Activated CD4-positive, alpha-beta T cell treated with anti-CD3 and anti-CD28 coated beads, Interleukin-2, amount 50 U/mL, for 4 hours (primary cell): Measurements from ENCODE around the gene FGF14.
"Not testable (repeated sequence)": the region's sequence is repeated elsewhere in the genome, so short reads cannot be mapped to it uniquely, and the experiment has no call there.

Experiments
- DNase-seq, 2 experiments: peaks; one replicate each; pipeline ENCODE4 v3.0.0-alpha.2; 2020

The FGF14 gene

DNA sequence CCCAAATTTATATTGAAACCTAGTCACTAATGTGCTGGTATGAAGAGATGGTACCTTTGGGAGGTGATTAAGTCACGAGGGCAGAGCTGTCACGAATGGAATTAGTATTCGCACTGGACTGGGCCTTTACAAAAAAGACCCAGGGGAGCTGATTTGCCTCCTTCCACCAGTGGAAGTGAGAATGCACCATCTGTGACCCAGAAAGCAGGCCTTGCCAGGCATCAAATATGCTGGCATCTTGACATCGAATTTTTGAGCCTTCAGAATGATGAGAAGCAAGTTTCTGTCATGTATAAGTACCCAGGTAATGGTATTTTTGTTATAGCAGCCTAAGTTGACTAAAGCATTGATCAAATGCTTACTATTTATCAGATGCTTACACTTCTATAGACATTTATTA, 373.6 kb downstream of the FGF14 start:
- no peak for DNase-seq

DNA sequence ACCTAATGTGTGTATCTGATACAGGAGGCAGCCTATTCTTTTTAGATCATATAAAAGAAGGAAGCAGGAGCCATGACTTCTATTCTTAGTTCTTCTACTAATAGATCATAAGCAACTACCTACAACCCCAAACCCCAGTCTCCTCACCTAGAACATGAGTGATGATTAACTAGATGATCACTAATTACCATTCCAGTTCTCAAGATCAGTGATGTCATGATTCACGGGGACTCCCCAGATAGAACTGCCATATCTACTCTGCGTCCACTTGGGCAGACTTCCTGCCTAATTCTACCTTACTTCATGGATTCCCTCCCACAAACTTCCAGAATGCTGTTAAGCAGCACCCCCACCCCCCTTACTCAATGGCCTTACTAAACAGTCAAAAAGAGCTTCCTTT, 380.1 kb downstream of the FGF14 start:
- no peak for DNase-seq

DNA sequence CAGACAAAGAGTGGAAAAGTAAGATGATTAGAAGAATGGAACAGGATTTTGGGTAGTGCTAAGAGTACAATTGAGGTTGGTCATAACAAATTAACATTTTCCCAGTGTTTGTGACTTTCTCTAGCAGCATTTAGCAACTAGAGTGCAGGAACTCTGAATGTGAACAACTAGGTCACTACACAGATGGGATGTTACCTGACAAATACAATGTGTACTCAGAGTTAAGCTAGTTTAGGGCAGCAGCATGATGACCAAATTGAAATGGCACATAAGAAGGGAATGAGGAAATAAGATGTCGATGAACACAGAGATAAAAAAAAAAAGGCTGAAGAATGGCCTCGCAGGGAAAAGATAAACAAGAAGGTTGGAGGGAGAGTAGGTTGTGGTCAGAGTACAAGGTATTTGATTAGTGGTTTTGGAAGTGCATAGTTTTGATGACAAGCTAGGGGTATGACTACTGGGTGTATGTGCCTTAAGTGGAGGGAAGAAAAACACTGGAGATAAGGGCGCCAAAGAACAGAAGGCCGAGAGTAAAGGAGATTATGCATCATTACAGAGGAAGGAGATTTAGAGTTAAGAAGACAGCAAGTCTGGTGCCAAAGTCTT, 381.1 kb downstream of the FGF14 start:
- DNase-seq = no peak

DNA sequence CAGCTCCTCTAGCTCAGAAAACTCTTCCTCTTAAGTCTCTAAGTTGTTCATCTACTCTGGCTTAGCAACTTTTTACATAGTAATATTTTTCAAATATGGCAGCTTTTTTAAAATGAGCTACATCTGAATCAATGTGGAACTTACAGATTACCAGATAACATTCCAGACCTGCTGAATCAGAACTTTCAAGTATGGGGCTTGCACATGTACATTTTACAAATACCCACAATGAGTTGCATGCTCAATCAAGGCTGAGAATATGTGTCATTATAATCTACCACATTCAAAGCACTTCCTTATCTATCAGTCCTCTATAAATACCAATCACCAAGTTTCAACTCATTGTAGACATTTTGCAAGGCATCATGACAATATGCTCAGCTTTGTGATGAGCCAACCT, 383.1 kb downstream of the FGF14 start:
- no peak for DNase-seq

DNA sequence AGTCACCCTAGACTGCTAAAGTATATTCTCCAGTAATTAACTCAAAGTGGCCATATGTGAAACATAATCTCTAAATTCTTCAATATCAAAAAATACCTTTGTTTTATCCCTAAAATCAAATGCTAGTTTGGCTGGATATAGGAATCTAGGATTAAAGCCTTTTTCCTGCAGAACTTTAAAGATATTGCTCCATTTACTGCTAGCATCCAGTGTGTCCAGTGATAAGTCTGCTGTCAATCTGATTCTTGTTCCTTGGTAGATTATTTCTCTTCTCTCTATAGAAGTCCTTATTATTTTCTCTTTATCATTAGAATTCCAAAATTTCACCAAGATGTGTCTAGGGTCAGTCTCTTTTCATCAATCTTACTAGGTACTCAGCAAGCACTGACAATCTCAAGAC, 384.6 kb downstream of the FGF14 start:
- DNase-seq = no peak

DNA sequence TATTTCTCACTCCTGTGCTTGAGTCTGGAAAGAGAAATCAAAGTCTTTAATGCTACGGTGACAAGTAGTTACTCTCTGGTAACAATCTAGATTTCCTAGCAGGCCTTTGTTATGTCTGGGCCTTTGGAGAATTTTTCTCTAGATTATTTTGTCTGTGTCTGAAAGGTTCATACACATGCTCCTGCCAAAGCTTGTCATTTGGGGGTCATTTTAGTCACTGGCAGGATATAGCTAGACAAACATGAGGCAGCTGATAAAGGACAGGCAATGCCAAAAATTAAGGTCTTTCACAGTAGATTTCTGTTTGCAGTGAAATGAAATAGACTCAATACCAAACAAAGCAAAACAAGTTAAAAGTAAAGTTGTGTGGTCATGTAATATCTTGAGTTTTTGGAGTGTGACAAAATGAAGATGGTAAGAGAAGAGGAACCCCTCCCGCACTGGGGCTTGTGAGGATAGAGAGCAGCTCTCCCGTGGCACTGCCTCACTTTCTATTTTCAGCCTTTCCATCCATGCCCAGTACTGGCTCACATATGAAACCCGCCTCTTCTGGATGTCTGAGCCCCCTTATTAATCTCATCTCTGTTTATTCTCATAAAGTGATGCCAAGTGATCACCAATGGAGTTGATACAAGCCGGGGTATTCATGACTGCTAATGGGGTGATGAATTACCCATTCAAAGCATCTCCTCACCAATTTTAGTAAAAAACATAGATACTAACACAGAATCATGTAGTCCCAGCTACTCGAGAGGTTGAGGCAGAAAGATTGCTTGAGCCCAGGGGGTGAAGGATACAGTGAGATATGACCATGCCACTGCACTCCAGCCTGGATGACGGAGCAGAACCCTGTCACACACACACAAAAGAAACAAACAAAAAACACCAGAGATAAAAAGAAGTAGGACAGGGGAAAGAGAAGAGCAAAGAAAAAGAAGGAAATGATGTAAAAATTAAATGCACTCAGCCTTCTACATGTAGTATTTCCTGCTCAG, 389.3 kb downstream of the FGF14 start:
- no peak for DNase-seq

DNA sequence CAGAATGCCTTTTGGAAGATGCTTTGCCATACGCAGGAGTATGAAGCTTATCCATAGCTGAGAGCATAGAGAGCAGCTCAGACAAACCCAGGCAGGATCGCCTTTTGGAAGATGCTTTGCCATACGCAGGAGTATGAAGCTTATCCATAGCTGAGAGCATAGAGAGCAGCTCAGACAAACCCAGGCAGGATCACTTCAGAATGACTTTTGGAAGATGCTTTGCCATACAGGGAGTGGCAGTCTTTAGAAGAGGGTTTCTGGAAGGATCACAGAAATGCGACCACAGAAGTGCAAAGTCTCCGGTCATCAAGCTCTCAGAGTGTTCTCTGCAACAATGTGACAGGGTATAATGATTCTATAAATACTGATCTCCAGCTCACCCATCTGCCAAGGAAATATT, 390.4 kb downstream of the FGF14 start:
- DNase-seq = not testable (repeated sequence)

DNA sequence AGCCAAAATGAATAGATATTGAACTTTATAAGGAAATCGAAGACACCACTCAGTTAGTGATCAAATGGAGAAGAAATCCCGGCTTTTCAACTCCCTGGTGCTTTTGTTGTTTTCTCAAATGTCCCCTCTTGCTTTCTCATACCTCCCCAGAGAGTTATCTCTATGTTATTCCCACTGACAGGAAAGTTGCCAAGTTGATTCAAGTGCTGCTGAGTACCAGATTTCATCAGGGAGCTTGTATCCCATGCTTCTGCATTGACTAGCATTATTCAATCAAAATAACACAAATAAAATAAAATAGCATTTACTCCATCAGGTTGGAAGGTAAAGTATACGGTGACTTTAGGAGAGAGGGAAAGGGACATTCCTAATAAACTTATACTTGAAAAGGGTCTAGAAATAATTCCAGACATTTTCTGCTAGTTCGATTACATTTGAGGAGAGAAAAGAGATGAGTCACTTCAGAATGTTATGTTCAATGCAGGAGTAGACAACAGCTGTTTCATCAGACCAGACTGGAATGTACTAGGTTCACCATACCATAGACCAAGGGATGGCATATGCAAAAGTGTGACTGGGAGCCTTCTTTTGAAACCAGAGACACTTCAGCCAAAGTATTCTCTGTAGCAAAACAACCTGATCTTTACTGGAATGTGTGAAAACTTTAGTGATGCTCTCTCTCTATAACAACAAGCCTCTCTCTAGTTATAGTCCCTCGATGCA, 397.8 kb downstream of the FGF14 start:
- no peak for DNase-seq

DNA sequence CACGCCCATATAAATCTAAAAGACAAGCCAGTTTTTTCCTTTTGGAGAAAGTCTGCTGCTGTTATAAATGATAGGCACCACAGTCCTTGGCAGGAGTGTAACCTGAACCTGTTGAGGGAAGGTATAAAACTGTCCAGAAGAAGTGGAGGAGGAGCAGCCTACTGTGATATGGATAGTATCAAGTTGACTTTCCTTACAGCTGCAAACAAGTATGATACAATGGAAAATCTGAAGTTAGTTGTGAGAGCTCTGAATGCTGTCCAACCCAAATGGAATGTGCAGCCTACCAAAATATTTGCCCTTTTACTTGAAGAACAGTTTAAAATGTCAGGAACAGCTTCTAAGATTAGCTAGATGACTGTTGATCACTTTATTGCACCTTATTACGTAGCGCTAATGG, 399.6 kb downstream of the FGF14 start:
- DNase-seq = no peak

DNA sequence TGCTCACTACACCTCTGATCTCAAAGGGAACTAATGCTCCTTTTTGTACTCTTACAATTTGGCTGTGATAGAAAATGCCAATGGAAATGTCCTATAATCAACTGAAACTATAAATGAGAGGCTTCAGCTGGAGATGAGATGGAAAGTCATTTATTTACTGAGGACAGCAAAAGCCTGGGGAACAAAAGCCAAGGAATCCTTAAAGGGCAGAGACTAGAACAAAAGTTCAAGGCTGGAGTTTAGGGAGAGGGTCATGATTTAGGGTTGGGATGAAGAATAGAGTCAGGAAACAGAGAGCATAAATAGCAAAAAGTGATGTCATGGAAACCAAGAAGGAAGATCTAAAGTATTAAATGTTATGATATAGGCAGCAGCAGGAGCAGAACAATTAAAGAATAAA, 401.1 kb downstream of the FGF14 start:
- no peak for DNase-seq

DNA sequence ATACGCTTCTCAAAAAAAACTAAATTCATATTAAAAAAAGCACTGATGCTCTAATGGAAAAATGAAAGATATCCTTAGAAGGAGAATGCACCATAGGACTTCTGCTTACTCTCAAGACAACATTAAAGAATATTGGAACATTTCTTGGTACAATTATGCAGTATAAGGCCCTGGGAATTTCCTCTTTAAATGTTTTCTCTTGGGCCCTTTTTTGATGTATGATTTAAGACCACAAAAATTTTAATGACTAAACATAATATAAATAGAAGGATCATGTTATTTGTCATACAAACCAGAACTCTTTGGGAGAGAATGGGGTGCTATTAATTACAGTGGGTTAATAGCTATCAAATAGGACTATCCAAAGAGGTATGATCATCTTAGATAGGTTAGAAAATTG, 403.7 kb downstream of the FGF14 start:
- DNase-seq = no peak

DNA sequence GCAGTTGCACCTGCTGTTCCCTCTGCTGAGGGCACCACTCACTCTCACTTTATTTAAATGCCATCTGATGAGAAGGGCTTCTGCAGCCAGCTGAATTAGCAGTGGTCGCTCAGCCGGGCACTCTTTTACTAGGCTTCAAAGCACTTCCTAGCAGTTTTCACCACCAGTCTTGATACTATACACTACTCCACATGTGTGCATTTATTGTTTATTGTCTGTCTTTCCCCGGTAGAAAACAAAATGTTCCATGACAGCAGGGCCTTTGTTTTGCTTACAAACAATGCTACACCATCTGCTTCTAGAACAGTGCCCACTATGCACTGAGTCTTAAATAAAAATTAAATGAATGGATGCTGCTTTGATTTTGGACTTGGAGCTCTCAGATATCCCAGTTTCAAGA, 404.9 kb downstream of the FGF14 start:
- no peak for DNase-seq

DNA sequence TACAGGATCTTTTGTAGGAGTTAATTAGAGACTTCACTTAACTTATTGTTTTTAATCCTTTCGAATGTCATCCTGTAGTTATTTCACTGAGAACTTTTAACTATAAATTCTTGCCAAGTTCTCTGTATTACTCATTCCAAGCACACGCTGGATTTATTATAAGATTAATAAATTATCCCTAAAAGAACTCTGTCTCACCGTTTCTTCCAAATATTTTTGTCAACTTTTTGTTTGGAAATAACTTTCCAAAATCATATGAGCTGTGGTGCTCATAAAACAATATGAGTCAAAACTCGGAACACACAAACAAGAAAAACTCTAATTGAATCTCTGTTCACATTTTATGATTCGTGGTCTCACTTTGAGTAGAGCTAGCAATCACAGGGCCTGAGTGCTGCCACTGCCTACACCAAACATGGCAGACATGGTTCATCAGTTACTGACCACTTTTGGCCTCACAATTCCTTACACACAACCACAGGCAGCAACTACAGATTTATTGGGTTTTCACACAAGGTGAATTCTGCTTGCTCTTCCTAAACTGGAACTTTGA, 412.0 kb downstream of the FGF14 start:
- DNase-seq = no peak

DNA sequence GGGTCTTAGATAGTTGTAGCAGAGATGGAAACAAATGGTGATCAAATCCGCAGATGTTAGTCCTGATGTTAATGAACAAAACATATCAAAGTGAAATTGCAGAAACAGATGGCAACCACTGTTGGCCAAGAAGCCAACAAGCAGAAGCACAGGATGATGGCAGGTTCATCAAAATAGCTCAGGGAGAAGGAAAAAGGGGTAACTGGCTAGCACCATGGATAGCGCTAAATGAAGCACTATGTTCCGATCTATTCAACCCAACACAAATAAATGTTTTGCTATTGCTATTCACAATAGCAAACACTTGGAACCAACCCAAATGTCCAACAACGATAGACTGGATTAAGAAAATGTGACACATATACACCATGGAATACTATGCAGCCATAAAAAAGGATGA, 413.7 kb downstream of the FGF14 start:
- no peak for DNase-seq

DNA sequence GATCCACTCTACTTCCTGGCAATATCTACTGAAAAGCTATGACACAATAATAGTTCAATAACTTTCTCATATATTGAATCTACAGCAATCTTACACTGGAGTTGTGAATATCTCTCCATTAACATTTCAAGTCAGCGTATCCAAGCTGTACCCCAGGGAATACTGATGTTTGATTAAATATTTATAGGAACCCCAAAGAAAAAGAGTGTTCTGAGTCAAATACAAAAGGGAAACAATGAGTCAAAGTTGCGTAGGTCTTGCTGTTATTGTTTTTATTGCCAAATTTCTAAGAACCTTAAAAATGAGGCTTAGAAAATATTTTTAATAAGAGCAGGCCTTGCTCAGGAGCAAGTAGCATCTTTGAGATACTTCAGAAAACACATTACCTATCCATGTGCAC, 415.5 kb downstream of the FGF14 start:
- DNase-seq = no peak

DNA sequence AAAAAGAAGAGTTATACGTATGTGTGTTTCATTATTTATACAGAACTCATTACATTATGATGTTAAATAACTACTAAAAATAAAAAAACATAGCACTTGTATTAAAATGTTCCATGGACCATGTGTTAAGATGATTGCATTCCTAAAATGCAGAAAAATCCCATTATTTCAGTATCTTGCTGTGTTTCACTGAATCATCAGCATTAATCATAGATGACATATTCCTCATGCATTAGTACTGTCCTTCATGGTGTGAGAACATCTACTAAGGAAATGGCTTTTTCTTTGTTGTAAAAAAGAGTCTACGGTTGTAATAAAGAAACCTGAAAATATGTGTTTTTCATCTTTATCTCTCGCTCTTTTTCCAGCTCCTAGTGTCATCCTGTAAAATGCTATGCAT, 416.5 kb downstream of the FGF14 start:
- no peak for DNase-seq

DNA sequence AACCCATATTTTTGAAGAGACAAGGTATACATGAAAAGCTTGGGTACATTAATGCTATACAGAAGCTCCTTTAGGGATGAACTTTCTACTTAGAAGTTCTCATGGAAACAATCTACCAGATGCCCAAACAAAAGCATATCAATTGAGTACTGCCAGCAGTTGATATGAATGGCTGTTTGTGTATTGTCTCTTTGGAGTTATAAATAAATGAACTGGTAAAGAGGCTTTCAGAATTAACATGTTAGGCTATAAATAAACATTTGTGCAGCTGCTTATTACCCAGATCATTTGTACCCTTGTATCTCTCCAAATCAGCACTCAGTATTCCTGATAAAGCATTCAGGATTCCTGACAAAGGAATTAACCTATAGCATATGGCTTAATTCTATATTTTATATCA, 418.9 kb downstream of the FGF14 start:
- DNase-seq = no peak

DNA sequence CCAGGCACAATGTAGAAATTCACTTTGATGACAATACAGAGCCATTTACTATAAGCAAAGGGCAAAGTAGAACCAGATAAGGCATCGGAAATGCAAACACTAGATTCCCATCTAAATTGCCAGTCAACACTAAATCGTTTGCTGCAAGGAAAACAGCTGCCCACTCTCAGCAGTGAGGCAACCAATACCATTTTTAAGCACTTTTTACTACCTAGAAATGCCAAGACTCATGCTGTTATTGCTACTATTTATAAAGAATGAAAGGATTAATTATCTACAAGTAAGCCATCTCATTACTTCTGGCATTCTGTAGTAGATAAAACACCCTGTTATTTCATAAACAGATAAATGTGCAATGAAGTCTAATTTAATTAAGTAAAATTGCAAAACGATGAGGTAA, 422.0 kb downstream of the FGF14 start:
- no peak for DNase-seq

DNA sequence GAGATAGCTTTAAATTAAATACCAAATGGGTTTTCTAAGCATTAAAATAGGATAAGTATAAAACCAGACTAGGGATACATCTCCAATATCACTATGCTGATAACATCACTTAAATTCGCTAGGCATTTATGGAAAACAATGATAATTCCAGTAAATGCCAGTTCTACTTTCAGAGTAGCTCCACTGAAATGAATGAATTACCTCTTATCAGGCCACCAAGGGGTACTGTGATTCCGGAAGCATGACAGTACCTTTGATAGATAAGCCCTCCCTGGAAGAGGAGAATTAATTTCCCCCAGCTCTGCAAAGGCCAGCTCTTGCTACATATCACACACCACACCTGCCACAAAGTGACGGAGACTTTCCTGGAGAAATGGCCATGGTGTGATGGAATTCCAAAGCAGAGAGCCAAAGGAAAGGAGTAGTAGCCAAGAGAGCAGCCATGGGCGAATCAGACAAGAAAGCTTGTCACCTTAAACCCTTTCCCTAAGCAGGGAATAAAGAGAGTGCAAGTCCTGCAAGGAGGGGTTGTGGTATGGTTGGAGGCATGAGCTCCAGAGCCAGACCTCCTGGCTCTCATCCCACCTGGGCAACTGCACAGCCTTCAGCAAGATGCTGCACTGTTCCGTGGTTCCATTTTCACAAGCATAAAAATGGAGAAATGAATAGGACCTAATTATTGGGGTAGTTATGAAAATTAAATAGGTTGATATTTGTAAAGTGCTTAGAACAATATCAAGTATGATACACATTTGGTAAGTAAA, 423.1 kb downstream of the FGF14 start:
- no peak for DNase-seq

DNA sequence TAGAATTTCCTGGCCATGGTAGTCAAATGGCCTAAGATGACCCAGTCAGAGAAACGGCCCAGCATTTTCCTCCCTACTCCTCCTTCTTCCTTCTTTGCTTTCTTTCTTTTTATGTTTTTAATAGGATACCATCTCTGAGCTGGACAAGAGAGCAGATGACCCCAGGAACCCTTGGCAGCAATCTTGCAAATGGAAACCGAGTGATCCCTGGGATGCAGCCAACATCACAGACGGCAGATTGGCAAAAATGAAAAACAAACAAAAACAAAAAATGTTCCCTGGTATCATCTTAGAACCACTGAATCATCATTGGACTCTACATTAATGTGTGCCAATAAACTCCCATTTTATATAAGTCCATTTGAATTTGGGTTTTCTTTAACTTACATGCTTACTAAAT, 424.4 kb downstream of the FGF14 start:
- no peak for DNase-seq

DNA sequence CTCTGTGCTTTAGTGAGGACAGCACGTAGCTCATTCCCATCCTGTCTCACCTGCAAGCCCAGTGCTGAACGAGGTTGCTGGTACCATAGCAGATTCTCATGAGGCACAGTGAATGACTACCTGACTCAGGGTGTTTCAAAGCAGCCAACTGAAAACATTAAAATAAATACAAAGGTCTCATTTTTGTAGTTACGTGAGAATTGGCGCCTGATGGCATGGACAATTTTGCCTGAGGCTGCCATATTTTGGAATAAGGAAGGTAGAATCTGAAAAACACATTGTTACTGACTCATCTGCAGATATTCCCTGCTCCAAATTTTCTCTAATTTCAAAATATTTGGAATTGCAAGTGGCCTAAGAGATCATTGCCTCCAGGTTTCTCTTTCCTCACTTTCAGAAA, 429.7 kb downstream of the FGF14 start:
- DNase-seq = no peak

DNA sequence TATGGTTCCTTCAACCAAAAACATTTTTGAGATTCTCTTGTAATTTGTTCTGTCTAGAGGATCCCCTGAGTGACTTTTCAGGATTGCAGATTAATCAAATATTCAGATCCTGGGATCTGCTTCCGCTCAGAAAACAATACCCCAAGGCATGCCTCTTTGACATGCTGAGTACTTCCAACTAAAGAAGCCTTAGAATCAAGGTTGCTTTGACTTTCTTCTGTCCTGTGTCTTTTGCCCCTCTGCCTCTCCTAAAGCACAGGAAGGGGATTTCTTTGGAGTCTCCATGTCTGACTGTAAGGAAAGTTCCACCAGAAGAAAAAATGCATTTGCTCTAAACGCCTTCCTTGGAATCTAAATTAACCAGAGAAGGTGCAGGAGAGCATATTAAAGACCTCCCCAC, 431.5 kb downstream of the FGF14 start:
- no peak for DNase-seq

DNA sequence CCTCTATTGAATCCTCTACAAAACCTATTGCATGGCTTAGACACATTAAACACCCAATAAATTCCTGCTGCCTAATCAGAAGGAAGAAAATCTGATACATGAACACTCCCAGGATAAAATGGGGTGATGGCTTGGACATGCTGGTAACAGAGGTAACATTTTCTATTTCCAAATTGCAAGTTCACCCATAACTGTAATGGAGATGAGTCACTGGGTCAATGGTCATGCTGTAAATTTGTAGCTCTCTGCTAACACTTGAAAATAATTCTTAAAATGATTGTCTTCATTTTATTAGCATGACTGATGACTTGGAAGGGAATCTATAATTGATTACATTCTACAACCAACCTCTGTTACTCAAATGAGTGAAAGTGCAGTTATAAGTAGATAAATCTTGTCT, 434.1 kb downstream of the FGF14 start:
- no peak for DNase-seq
